Fibroblast of lung (primary cell): ENCODE measurements around the gene PLP1.

Experiments
- CTCF ChIP-seq, 2 donors: IDR thresholded peaks in 1 of 2; conservative IDR thresholded peaks in 1 of 2; 1 replicate in 1 of 2; 2 replicates in 1 of 2; pipeline ENCODE4 v1.5.1; 2011 to 2012; ENCODE audit warnings: low read length in 2 of 2, control low read depth in 1 of 2, inconsistent platforms in 1 of 2, low read depth in 1 of 2, mild to moderate bottlenecking in 1 of 2
- EZH2 ChIP-seq: IDR thresholded peaks from 2 replicates; pipeline ENCODE4 v1.5.1; 2012; ENCODE audit warnings: low read length, control low read depth, mild to moderate bottlenecking; ENCODE audit errors: missing control alignments

- TF ChIP-seq CTCF (conservative IDR thresholded peaks at IDR 0.05 in 1 of 2, IDR thresholded peaks at IDR 0.05 in 1 of 2; ENCODE audit: low read depth in 1 of 2, low read length in 2 of 2) (no peak), EZH2 (no peak)
Measured at GRCh38 chrX:103791826-103792485, 15.3 kb downstream of the PLP1 start.
